ENCODE data around the gene AP2A1.

- TF ChIP-seq CTCF (IDR thresholded peaks at IDR 0.05; ENCODE audit: extremely low read depth in 1 of 2, insufficient read depth in 1 of 2, low read depth in 1 of 2, low read length in 2 of 2) = no peak
- no peak for TF ChIP-seq POLR2A (IDR thresholded peaks at IDR 0.05; ENCODE audit: low read depth, low read length)
- TF ChIP-seq POLR2AphosphoS5 (IDR thresholded peaks at IDR 0.05; ENCODE audit: insufficient read depth, low read depth, low read length) = no peak
- no peak for TF ChIP-seq MYC (IDR thresholded peaks at IDR 0.05; ENCODE audit: low read depth, low read length)
- TF ChIP-seq MAX (IDR thresholded peaks at IDR 0.05; ENCODE audit: insufficient read depth, insufficient read length) = no peak
- no peak for TF ChIP-seq FOS (IDR thresholded peaks at IDR 0.05; ENCODE audit: borderline replicate concordance, insufficient read depth, low read length)
- no peak for TF ChIP-seq EZH2 (IDR thresholded peaks at IDR 0.05; ENCODE audit: borderline replicate concordance, low read depth, low read length, severe bottlenecking)
- TF ChIP-seq GATA2 (IDR thresholded peaks at IDR 0.05; ENCODE audit: insufficient read depth, insufficient read length, low read depth, low read length) = no peak
Measured at GRCh38 chr19:49803529-49803856, 36.7 kb downstream of the AP2A1 start.
